ENCODE data around the gene GRAP2. TPM values are rescaled to one million over a fixed set of nuclear protein-coding genes. Genes with fewer than 3 reads are reported as not detected.

The GRAP2 gene
- total RNA-seq, 2 experiments from 2014 or later, result 263 to 266 TPM

- ATAC-seq (ENCODE audit: low read depth), result no peak
- Mint-ChIP-seq H3K27me3 (peaks cover 4% of the 10 kb centered on the region), H3K9me3 (no peaks in the 10 kb centered on the region), H3K27ac (no peak overlapping the region), H3K36me3 (no peaks in the 10 kb centered on the region), H3K4me1 (peaks cover 4% of the 10 kb centered on the region), H3K4me3 (no peak overlapping the region)
- DNase-seq, result no peak
- POLR2A ChIA-PET, result no interaction called here
Observed at GRCh38 chr22:40015358-40015976, 114.6 kb downstream of the GRAP2 start.

- H3K27me3 Mint-ChIP-seq, result peaks cover 4% of the 10 kb centered on the region
- peaks cover 6% of the 10 kb centered on the region for H3K4me1 Mint-ChIP-seq
- no peak for ATAC-seq (ENCODE audit: low read depth)
- no peak for DNase-seq
- H3K9me3 Mint-ChIP-seq, result no peaks in the 10 kb centered on the region
- no peak overlapping the region for H3K27ac Mint-ChIP-seq
- no peak overlapping the region for H3K4me3 Mint-ChIP-seq
- no peaks in the 10 kb centered on the region for H3K36me3 Mint-ChIP-seq
- POLR2A ChIA-PET, result interaction anchor here (0.7 to 1.4 kb wide), 2 partner anchors 8 to 450 kb away, joined by 3 read pairs; no protein-coding TSS in a partner anchor
Observed at GRCh38 chr22:40018051-40018450, 117.2 kb downstream of the GRAP2 start.

- Mint-ChIP-seq H3K4me3 (no peak overlapping the region), H3K27ac (no peak overlapping the region), H3K27me3 (peaks cover 4% of the 10 kb centered on the region), H3K9me3 (no peaks in the 10 kb centered on the region), H3K4me1 (peaks cover 6% of the 10 kb centered on the region), H3K36me3 (no peaks in the 10 kb centered on the region)
- POLR2A ChIA-PET, result interaction anchor here (1.4 kb wide), 1 partner anchor 9 kb away, joined by 3 read pairs; no protein-coding TSS in a partner anchor
- ATAC-seq (ENCODE audit: low read depth) (no peak), DNase-seq (no peak)
Observed at GRCh38 chr22:40019100-40019499, 118.2 kb downstream of the GRAP2 start.

- Mint-ChIP-seq H3K27ac (no peak overlapping the region), H3K27me3 (no peaks in the 10 kb centered on the region), H3K4me3 (no peak overlapping the region), H3K36me3 (no peaks in the 10 kb centered on the region), H3K9me3 (no peaks in the 10 kb centered on the region), H3K4me1 (peaks cover 12% of the 10 kb centered on the region)
- POLR2A ChIA-PET, result no interaction called here
- DNase-seq (no peak), ATAC-seq (ENCODE audit: low read depth) (no peak)
Observed at GRCh38 chr22:40020956-40021355, 120.1 kb downstream of the GRAP2 start.

- Mint-ChIP-seq H3K4me1 (peaks cover 12% of the 10 kb centered on the region), H3K27ac (no peak overlapping the region), H3K27me3 (no peaks in the 10 kb centered on the region), H3K4me3 (no peak overlapping the region), H3K9me3 (no peaks in the 10 kb centered on the region), H3K36me3 (no peaks in the 10 kb centered on the region)
- DNase-seq, result no peak
- POLR2A ChIA-PET, result no interaction called here
- no peak for ATAC-seq (ENCODE audit: low read depth)
Observed at GRCh38 chr22:40021401-40022000, 120.6 kb downstream of the GRAP2 start.

- Mint-ChIP-seq H3K36me3 (no peaks in the 10 kb centered on the region), H3K4me3 (no peak overlapping the region), H3K4me1 (peaks cover 10% of the 10 kb centered on the region), H3K27ac (no peak overlapping the region), H3K9me3 (no peaks in the 10 kb centered on the region), H3K27me3 (no peaks in the 10 kb centered on the region)
- ATAC-seq (ENCODE audit: low read depth) (no peak), DNase-seq (no peak)
- POLR2A ChIA-PET, result interaction anchor here (0.7 kb wide), 1 partner anchor 90 kb away, joined by 5 read pairs; no protein-coding TSS in a partner anchor
Observed at GRCh38 chr22:40022536-40023240, 121.8 kb downstream of the GRAP2 start.

Other genes with a start within 250 kb of the GRAP2 start
- under 1 TPM; 0.11 to 0.34 TPM for gene ENTHD1, start 7.3 kb upstream of the GRAP2 start, total RNA-seq
- 1 to 10 TPM; 8.5 to 9.1 TPM for gene TMA7B, start 59.3 kb downstream of the GRAP2 start, total RNA-seq
- gene FAM83F, start 93.9 kb downstream of the GRAP2 start, total RNA-seq, result under 1 TPM; 0.20 to 0.30 TPM

All from activated naive CD8-positive, alpha-beta T cell treated with anti-CD3 and anti-CD28 coated beads, Interleukin-2, amount 10 ng/mL, durations not matched to agents 7 days and 5 days (primary cell).